ENCODE data around the gene MMAB.

MMAB gene

DNA sequence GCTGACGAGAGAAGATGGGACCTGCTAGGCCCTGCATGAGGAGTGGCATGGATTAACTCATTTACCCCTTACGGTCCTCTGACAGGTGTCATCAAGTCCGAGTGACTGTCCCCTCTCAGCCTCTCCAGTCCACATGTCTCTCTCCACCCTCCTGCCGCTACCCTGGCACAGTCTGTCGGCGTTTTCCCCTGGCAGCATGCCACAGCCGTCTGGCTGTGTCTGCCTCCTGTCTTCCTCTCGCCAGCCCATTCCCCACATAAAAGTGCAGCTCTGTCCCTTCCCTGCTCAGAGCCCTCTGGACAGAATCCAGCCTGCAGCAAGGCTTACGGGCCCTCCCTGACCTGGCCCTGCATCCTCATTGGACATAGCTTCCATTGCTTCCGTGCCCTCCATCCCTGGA is 50.2 kb downstream of the MMAB start:
- H3K27me3 ChIP-seq (ENCODE audit: insufficient read depth, insufficient read length): no peaks in the 10 kb centered on the region
- H3K9me3 ChIP-seq (ENCODE audit: insufficient read depth, low read length): no peaks in the 10 kb centered on the region
- no peak overlapping the region for H3K9ac ChIP-seq (ENCODE audit: insufficient read length, low read depth)
- peaks cover 4% of the 10 kb centered on the region for H3K4me1 ChIP-seq (ENCODE audit: insufficient read depth, insufficient read length)
- TF ChIP-seq SUZ12 (IDR thresholded peaks at IDR 0.05; ENCODE audit: extremely low read depth, insufficient read depth, insufficient read length) (no peak), YY1 (IDR thresholded peaks at IDR 0.05; ENCODE audit: insufficient read depth, insufficient read length) (no peak), ZNF274 (IDR thresholded peaks at IDR 0.05; ENCODE audit: low read depth, low read length) (no peak)
- no peak overlapping the region for H3K4me3 ChIP-seq (ENCODE audit: insufficient read length, low read depth)
- H3K36me3 ChIP-seq (ENCODE audit: insufficient read depth, insufficient read length, low read length): peaks cover 94% of the 10 kb centered on the region
- DNase-seq (ENCODE audit: low read depth, low spot score): no peak

DNA sequence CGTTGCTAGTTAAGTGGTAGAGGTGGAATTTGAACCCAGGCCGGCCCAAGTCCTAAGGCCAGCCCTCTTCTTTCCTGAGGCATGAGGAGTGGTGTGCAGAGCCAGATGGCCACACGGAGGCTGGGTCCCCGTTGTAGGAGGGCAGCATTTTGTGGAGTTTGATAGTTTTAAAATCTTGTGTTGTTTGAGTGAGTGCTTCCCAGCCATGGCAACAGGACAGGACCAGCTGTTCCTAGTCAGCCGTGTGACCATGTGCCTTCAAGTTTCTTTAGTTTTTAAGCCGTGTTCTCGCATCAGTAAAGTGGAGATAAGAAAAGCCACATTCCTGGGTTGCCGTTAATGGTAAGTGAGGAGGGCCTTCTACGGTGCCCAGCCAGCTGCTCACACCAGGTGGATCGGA is 51.5 kb downstream of the MMAB start:
- DNase-seq (ENCODE audit: low read depth, low spot score): no peak
- Histone ChIP-seq H3K4me3 (ENCODE audit: insufficient read length, low read depth) (no peak overlapping the region), H3K9ac (ENCODE audit: insufficient read length, low read depth) (no peak overlapping the region), H3K9me3 (ENCODE audit: insufficient read depth, low read length) (no peaks in the 10 kb centered on the region), H3K36me3 (ENCODE audit: insufficient read depth, insufficient read length, low read length) (peaks cover 95% of the 10 kb centered on the region), H3K27me3 (ENCODE audit: insufficient read depth, insufficient read length) (no peaks in the 10 kb centered on the region), H3K4me1 (ENCODE audit: insufficient read depth, insufficient read length) (peaks cover 4% of the 10 kb centered on the region)
- TF ChIP-seq SUZ12 (IDR thresholded peaks at IDR 0.05; ENCODE audit: extremely low read depth, insufficient read depth, insufficient read length) (no peak), ZNF274 (IDR thresholded peaks at IDR 0.05; ENCODE audit: low read depth, low read length) (no peak), YY1 (IDR thresholded peaks at IDR 0.05; ENCODE audit: insufficient read depth, insufficient read length) (no peak)

DNA sequence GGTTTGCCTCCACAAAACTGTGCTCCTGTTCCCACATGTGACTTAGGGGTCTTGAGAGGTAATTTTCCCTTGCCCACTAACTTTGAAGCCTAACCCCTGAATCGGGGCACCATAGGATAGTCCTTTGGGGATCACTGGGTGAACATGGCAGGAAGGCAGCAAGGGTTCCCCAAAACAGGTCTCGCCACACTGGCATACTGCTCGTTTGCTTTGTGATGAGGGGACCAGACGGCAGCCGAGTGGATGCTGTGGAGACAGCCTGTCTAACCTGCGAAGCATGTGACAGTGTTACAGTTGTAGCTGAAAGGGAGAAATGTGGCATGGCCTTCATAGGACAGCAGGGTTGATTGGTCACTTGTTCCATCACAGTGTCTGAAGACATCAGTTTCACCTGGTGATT is 53.5 kb downstream of the MMAB start:
- no peaks in the 10 kb centered on the region for H3K27me3 ChIP-seq (ENCODE audit: insufficient read depth, insufficient read length)
- H3K9ac ChIP-seq (ENCODE audit: insufficient read length, low read depth): no peak overlapping the region
- no peak for DNase-seq (ENCODE audit: low read depth, low spot score)
- H3K9me3 ChIP-seq (ENCODE audit: insufficient read depth, low read length): no peaks in the 10 kb centered on the region
- peaks cover 4% of the 10 kb centered on the region for H3K4me1 ChIP-seq (ENCODE audit: insufficient read depth, insufficient read length)
- no peak for TF ChIP-seq YY1 (IDR thresholded peaks at IDR 0.05; ENCODE audit: insufficient read depth, insufficient read length)
- TF ChIP-seq SUZ12 (IDR thresholded peaks at IDR 0.05; ENCODE audit: extremely low read depth, insufficient read depth, insufficient read length): no peak
- no peak overlapping the region for H3K4me3 ChIP-seq (ENCODE audit: insufficient read length, low read depth)
- peaks cover 86% of the 10 kb centered on the region for H3K36me3 ChIP-seq (ENCODE audit: insufficient read depth, insufficient read length, low read length)

DNA sequence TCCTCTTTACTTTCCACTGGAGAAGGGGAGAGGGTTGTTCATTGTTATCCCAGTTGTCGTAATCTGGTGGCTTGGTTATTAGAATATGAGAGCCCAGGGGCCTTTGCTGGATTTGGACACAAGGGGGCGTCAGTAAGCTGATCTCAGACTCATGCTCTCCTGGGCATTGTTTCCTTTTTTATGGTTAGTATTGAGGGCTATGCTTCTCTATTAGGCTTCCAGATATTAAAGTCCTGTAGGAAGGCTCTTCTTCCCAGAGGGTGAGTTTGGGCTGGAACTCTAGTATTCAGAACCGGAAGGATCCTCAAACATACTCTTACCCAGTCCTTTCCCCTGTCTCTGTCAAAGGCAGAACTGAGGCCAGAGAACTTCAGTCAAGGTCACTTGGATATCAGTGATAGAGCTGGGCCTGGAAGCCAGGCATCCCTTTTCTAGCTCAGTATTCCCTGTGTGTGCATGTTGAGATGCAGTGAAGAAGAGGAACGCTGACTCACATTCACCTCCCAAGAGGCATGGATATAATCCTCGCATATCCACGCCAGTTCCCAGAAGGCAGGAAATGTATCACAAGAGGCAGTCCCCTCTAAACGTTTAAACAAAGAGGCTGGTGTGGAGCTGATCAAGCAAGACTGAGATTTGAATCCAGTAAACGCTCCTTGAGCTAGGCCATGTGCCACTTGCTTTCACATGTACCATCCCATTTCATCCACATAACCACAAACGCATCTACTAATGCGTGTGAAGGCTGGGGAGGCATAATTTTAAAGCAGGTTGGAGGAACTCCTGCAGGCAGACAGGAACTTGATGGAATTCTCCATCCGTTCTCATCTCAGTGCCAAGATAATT is 54.3 kb downstream of the MMAB start:
- Histone ChIP-seq H3K4me3 (ENCODE audit: insufficient read length, low read depth) (no peak overlapping the region), H3K9ac (ENCODE audit: insufficient read length, low read depth) (no peak overlapping the region), H3K9me3 (ENCODE audit: insufficient read depth, low read length) (no peaks in the 10 kb centered on the region)

DNA sequence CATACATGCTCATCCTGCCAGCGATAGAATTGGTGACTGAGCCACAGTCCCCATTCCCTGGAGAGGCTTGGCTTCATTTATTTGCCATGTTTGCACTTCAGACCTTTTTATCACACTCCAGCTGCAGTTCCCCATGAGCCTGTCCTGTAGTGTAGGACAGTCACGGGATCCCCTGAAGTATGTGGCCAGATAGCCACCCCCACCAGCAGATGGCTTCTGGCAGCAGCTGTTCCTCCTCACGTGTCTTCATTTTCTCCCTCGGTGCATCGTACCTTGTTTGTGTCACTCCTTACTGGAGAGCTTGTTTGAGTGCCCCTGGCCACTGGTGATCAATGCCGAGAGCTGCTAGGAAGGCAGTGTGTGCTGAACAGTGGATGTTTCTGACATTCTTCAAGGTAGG is 55.7 kb downstream of the MMAB start:
- DNase-seq (ENCODE audit: low read depth, low spot score): no peak
- Histone ChIP-seq H3K4me3 (ENCODE audit: insufficient read length, low read depth) (no peak overlapping the region), H3K36me3 (ENCODE audit: insufficient read depth, insufficient read length, low read length) (peaks cover 77% of the 10 kb centered on the region), H3K27me3 (ENCODE audit: insufficient read depth, insufficient read length) (no peaks in the 10 kb centered on the region), H3K4me1 (ENCODE audit: insufficient read depth, insufficient read length) (peaks cover 4% of the 10 kb centered on the region), H3K9me3 (ENCODE audit: insufficient read depth, low read length) (no peaks in the 10 kb centered on the region), H3K9ac (ENCODE audit: insufficient read length, low read depth) (no peak overlapping the region)
- TF ChIP-seq YY1 (IDR thresholded peaks at IDR 0.05; ENCODE audit: insufficient read depth, insufficient read length): no peak
- TF ChIP-seq SUZ12 (IDR thresholded peaks at IDR 0.05; ENCODE audit: extremely low read depth, insufficient read depth, insufficient read length): no peak
- no peak for TF ChIP-seq ZNF274 (IDR thresholded peaks at IDR 0.05; ENCODE audit: low read depth, low read length)

More for the DNA sequence above, 54.3 kb downstream of the MMAB start:
- DNase-seq (ENCODE audit: low read depth, low spot score): peak; percentile 42
- no peak for TF ChIP-seq ZNF274 (IDR thresholded peaks at IDR 0.05; ENCODE audit: low read depth, low read length)
- no peak for TF ChIP-seq SUZ12 (IDR thresholded peaks at IDR 0.05; ENCODE audit: extremely low read depth, insufficient read depth, insufficient read length)
- no peak for TF ChIP-seq YY1 (IDR thresholded peaks at IDR 0.05; ENCODE audit: insufficient read depth, insufficient read length)
- H3K27me3 ChIP-seq (ENCODE audit: insufficient read depth, insufficient read length): no peaks in the 10 kb centered on the region
- H3K36me3 ChIP-seq (ENCODE audit: insufficient read depth, insufficient read length, low read length): peaks cover 86% of the 10 kb centered on the region
- peaks cover 4% of the 10 kb centered on the region for H3K4me1 ChIP-seq (ENCODE audit: insufficient read depth, insufficient read length)

DNA sequence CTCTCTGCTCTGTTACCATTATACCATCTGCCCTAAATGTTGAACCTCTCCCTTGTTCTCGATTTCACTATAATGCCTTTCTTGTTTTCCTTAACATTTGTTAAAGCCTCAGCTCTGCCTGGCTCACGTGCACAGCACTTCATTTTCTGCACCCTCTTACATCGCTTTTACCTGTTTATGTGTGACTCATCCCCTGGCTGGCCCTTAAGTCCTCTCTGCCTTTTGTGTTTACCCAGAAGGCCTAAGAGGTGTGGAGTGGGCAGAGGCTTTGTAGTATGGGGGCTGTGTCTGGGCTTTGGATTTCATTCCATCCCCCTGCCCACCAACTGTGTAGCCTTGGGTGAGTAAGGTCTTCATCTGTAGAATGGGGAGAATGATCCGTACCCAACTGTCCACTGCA is 59.3 kb downstream of the MMAB start:
- H3K9me3 ChIP-seq (ENCODE audit: insufficient read depth, low read length): no peaks in the 10 kb centered on the region
- no peak for DNase-seq (ENCODE audit: low read depth, low spot score)
- H3K36me3 ChIP-seq (ENCODE audit: insufficient read depth, insufficient read length, low read length): peaks cover 75% of the 10 kb centered on the region
- H3K9ac ChIP-seq (ENCODE audit: insufficient read length, low read depth): no peak overlapping the region
- peaks cover under 1% of the 10 kb centered on the region for H3K4me1 ChIP-seq (ENCODE audit: insufficient read depth, insufficient read length)
- H3K27me3 ChIP-seq (ENCODE audit: insufficient read depth, insufficient read length): no peaks in the 10 kb centered on the region
- TF ChIP-seq SUZ12 (IDR thresholded peaks at IDR 0.05; ENCODE audit: extremely low read depth, insufficient read depth, insufficient read length): no peak
- no peak for TF ChIP-seq ZNF274 (IDR thresholded peaks at IDR 0.05; ENCODE audit: low read depth, low read length)
- TF ChIP-seq YY1 (IDR thresholded peaks at IDR 0.05; ENCODE audit: insufficient read depth, insufficient read length): no peak
- no peak overlapping the region for H3K4me3 ChIP-seq (ENCODE audit: insufficient read length, low read depth)

DNA sequence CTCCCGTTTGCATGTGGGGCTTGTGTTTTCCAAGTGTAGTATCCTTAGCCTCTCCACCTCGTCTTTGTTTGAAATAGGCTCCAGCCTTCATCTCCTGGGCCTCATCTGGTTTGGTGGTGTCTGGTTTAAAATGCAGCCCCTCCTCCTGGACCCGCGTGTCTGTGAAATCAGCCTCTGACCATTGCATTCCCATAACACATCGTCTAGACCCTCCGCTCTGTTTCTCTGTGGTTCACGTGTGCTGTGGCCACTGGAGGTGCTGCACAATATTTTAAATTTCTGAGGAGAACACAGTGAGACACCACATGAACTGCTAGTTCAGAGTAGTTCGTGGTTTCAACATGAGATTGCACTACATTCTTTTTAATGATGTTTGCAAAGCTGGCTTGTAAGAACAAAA is 60.3 kb downstream of the MMAB start:
- H3K9me3 ChIP-seq (ENCODE audit: insufficient read depth, low read length): no peaks in the 10 kb centered on the region
- H3K4me3 ChIP-seq (ENCODE audit: insufficient read length, low read depth): no peak overlapping the region
- no peak overlapping the region for H3K9ac ChIP-seq (ENCODE audit: insufficient read length, low read depth)
- TF ChIP-seq YY1 (IDR thresholded peaks at IDR 0.05; ENCODE audit: insufficient read depth, insufficient read length) (no peak), ZNF274 (IDR thresholded peaks at IDR 0.05; ENCODE audit: low read depth, low read length) (no peak), SUZ12 (IDR thresholded peaks at IDR 0.05; ENCODE audit: extremely low read depth, insufficient read depth, insufficient read length) (no peak)
- DNase-seq (ENCODE audit: low read depth, low spot score): no peak
- H3K4me1 ChIP-seq (ENCODE audit: insufficient read depth, insufficient read length): no peaks in the 10 kb centered on the region
- peaks cover 77% of the 10 kb centered on the region for H3K36me3 ChIP-seq (ENCODE audit: insufficient read depth, insufficient read length, low read length)
- no peaks in the 10 kb centered on the region for H3K27me3 ChIP-seq (ENCODE audit: insufficient read depth, insufficient read length)
